Measurements from ENCODE around the gene TUT7. TPM values are rescaled to one million over a fixed set of nuclear protein-coding genes. Genes with fewer than 3 reads are reported as not detected.
A peak's percentile ranks its signal among the peaks of the same experiment; 100 is the strongest.

TUT7 gene
- total RNA-seq, 1 experiment from 2014 or later: 37.4 TPM

GRCh38 chr9:86356871-86357866, 3.0 kb upstream of the TUT7 start:
- intact Hi-C loops (cut with micrococcal nuclease): no loop called here
- Mint-ChIP-seq H3K4me3 (ENCODE audit: unreplicated experiment) (no peak overlapping the region), H3K4me1 (ENCODE audit: insufficient read depth, unreplicated experiment) (peaks cover 25% of the 10 kb centered on the region), H3K36me3 (ENCODE audit: insufficient read depth, unreplicated experiment) (peaks cover 23% of the 10 kb centered on the region), H3K9me3 (ENCODE audit: unreplicated experiment) (no peaks in the 10 kb centered on the region), H3K27me3 (ENCODE audit: insufficient read depth, unreplicated experiment) (no peaks in the 10 kb centered on the region), H3K27ac (ENCODE audit: low read depth, unreplicated experiment) (peak overlapping the region; percentile 43)
- CTCF ChIA-PET: interaction anchor here (0.6 to 2.4 kb wide), 4 partner anchors 15 to 55 kb away, joined by 3 to 10 read pairs (median 4); no protein-coding TSS in a partner anchor
- no peak for TF ChIP-seq CTCF (IDR thresholded peaks at IDR 0.05; ENCODE audit: unreplicated experiment)
- DNase-seq (ENCODE audit: unreplicated experiment): peak; percentile 37
- no TSS peak for BruUV-seq (replicated peaks)
- POLR2A ChIA-PET: interaction anchor here (0.9 to 17.3 kb wide), 5 partner anchors 8 to 49 kb away, joined by 3 to 481 read pairs (median 8); no protein-coding TSS in a partner anchor

GRCh38 chr9:86355814-86356213, 1.6 kb upstream of the TUT7 start:
- ChIA-PET CTCF (interaction anchor here (2.4 kb wide), 1 partner anchor 51 kb away, joined by 10 read pairs; no protein-coding TSS in a partner anchor), POLR2A (interaction anchor here (0.7 to 17.3 kb wide), 8 partner anchors 10 to 74 kb away, joined by 3 to 481 read pairs (median 6); no protein-coding TSS in a partner anchor)
- peak overlapping the region; percentile 99 for H3K27ac Mint-ChIP-seq (ENCODE audit: low read depth, unreplicated experiment)
- peaks cover 36% of the 10 kb centered on the region for H3K36me3 Mint-ChIP-seq (ENCODE audit: insufficient read depth, unreplicated experiment)
- no TSS peak for BruUV-seq (replicated peaks)
- peak overlapping the region; percentile 100 for H3K4me3 Mint-ChIP-seq (ENCODE audit: unreplicated experiment)
- H3K9me3 Mint-ChIP-seq (ENCODE audit: unreplicated experiment): no peaks in the 10 kb centered on the region
- TF ChIP-seq CTCF (IDR thresholded peaks at IDR 0.05; ENCODE audit: unreplicated experiment): no peak
- intact Hi-C loops (cut with micrococcal nuclease): loop anchor here (2.0 kb wide), 1 partner anchor 73 kb away; the partner anchor contains the start of gene ISCA1
- DNase-seq (ENCODE audit: unreplicated experiment): peak; percentile 54
- no peaks in the 10 kb centered on the region for H3K27me3 Mint-ChIP-seq (ENCODE audit: insufficient read depth, unreplicated experiment)
- peaks cover 22% of the 10 kb centered on the region for H3K4me1 Mint-ChIP-seq (ENCODE audit: insufficient read depth, unreplicated experiment)

GRCh38 chr9:86354818-86355309, 654 bp upstream of the TUT7 start:
- Mint-ChIP-seq H3K4me3 (ENCODE audit: unreplicated experiment) (peak overlapping the region; percentile 100), H3K27me3 (ENCODE audit: insufficient read depth, unreplicated experiment) (no peaks in the 10 kb centered on the region), H3K4me1 (ENCODE audit: insufficient read depth, unreplicated experiment) (peaks cover 19% of the 10 kb centered on the region), H3K27ac (ENCODE audit: low read depth, unreplicated experiment) (peak overlapping the region; percentile 99), H3K36me3 (ENCODE audit: insufficient read depth, unreplicated experiment) (peaks cover 41% of the 10 kb centered on the region), H3K9me3 (ENCODE audit: unreplicated experiment) (no peaks in the 10 kb centered on the region)
- intact Hi-C loops (cut with micrococcal nuclease): loop anchor here (1.0 to 2.0 kb wide), 2 partner anchors 51 to 72 kb away; partner anchors contain the start of gene ISCA1
- BruUV-seq (replicated peaks): no TSS peak
- CTCF ChIA-PET: interaction anchor here (0.9 kb wide), 2 partner anchors 59 to 153 kb away, joined by 4 read pairs; no protein-coding TSS in a partner anchor
- POLR2A ChIA-PET: interaction anchor here (0.6 to 17.3 kb wide), 9 partner anchors 11 to 594 kb away, joined by 3 to 481 read pairs (median 3); no protein-coding TSS in a partner anchor
- DNase-seq (ENCODE audit: unreplicated experiment): no peak
- TF ChIP-seq CTCF (IDR thresholded peaks at IDR 0.05; ENCODE audit: unreplicated experiment): no peak

Data from MCF 10A (cell line).